Measurements from ENCODE around the gene NCK1. TPM values are rescaled to one million over a fixed set of nuclear protein-coding genes. Genes with fewer than 3 reads are reported as not detected.

NCK1 gene
- total RNA-seq, 1 experiment from 2014 or later, result 25.6 TPM

- Histone ChIP-seq H3K9ac (ENCODE audit: low read length) (no peak overlapping the region), H3K36me3 (ENCODE audit: control insufficient read depth in 1 of 2, insufficient read depth in 2 of 2, low read length in 2 of 2) (no peaks in the 10 kb centered on the region), H4K20me1 (ENCODE audit: insufficient read depth) (no peaks in the 10 kb centered on the region), H3K9me2 (ENCODE audit: insufficient read depth) (no peaks in the 10 kb centered on the region), H2AFZ (ENCODE audit: low read depth, low read length, poor library complexity, severe bottlenecking) (no peak overlapping the region), H3K4me2 (ENCODE audit: low read length) (no peak overlapping the region), H3K4me1 (ENCODE audit: control insufficient read depth in 1 of 2, insufficient read depth in 2 of 2, low read length in 2 of 2) (no peaks in the 10 kb centered on the region), H3K4me3 (replicated peaks in 1 of 2; ENCODE audit: low read depth in 1 of 2, low read length in 2 of 2) (no peak overlapping the region), H3K9me3 (ENCODE audit: control insufficient read depth in 1 of 2, insufficient read depth in 1 of 2, low read depth in 1 of 2, low read length in 2 of 2) (no peaks in the 10 kb centered on the region), H3K27me3 (ENCODE audit: insufficient read depth, low read length) (no peaks in the 10 kb centered on the region), H3K27ac (ENCODE audit: low read depth, low read length) (no peak overlapping the region), H3K79me2 (ENCODE audit: insufficient read depth, low read length) (peaks cover 97% of the 10 kb centered on the region)
- CTCF ChIA-PET, result no interaction called here
- intact Hi-C loops (cut with micrococcal nuclease), result no loop called here
- ATAC-seq (no peak), DNase-seq (ENCODE audit: low read depth, low spot score) (no peak)
- RAD21 ChIA-PET (ENCODE audit: low non-redundant PET in 1 of 2, low total read pairs in 2 of 2, uncharacterized antibody in 2 of 2, unreplicated experiment in 2 of 2), result no interaction called here
- no TSS peak for BruUV-seq (replicated peaks)
- TF ChIP-seq RAD21 (IDR thresholded peaks at IDR 0.05; ENCODE audit: low read depth) (no peak), SRF (IDR thresholded peaks at IDR 0.05; ENCODE audit: low read depth) (no peak), TCF7L2 (IDR thresholded peaks at IDR 0.05; ENCODE audit: borderline replicate concordance, extremely low read depth, insufficient read depth, insufficient read length) (no peak), SIN3A (IDR thresholded peaks at IDR 0.05; ENCODE audit: low read depth) (no peak), EZH2 (IDR thresholded peaks at IDR 0.05) (no peak), ZNF274 (IDR thresholded peaks at IDR 0.05; ENCODE audit: low read depth, low read length) (no peak), YY1 (IDR thresholded peaks at IDR 0.05; ENCODE audit: extremely low read depth, insufficient replicate concordance, low read depth, low read length) (no peak)
- POLR2A ChIA-PET, result no interaction called here
Observed at GRCh38 chr3:136903899-136904298, 41.9 kb downstream of the NCK1 start.

DNA sequence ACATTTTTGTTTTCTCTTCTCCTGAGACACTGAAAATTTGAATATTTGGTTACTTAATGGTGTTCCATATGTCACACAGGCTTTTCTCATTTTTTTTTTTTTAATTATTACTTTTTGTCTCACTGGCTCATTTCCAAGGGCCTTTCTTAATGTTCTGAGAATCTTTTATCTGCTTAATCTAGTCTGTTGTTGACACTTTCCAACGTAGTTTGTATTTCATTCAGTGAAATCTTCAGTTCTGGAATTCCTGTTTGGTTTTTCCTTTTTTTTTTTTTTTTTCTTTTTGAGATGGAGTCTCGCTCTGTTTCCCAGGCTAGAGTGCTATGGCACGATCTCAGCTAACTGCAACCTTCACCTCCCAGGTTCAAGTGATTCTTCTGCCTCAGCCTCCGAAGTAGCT lies 42.7 kb downstream of the NCK1 start:
- Histone ChIP-seq H3K9me2 (ENCODE audit: insufficient read depth) (no peaks in the 10 kb centered on the region), H3K9ac (ENCODE audit: low read length) (no peak overlapping the region), H2AFZ (ENCODE audit: low read depth, low read length, poor library complexity, severe bottlenecking) (no peak overlapping the region), H3K4me1 (ENCODE audit: control insufficient read depth in 1 of 2, insufficient read depth in 2 of 2, low read length in 2 of 2) (no peaks in the 10 kb centered on the region), H3K36me3 (ENCODE audit: control insufficient read depth in 1 of 2, insufficient read depth in 2 of 2, low read length in 2 of 2) (no peaks in the 10 kb centered on the region), H3K4me3 (replicated peaks in 1 of 2; ENCODE audit: low read depth in 1 of 2, low read length in 2 of 2) (no peak overlapping the region), H3K79me2 (ENCODE audit: insufficient read depth, low read length) (peaks cover 100% of the 10 kb centered on the region), H3K27me3 (ENCODE audit: insufficient read depth, low read length) (no peaks in the 10 kb centered on the region), H3K4me2 (ENCODE audit: low read length) (no peak overlapping the region), H3K27ac (ENCODE audit: low read depth, low read length) (no peak overlapping the region), H3K9me3 (ENCODE audit: control insufficient read depth in 1 of 2, insufficient read depth in 1 of 2, low read depth in 1 of 2, low read length in 2 of 2) (no peaks in the 10 kb centered on the region), H4K20me1 (ENCODE audit: insufficient read depth) (peaks cover 1% of the 10 kb centered on the region; the same call in 1 of the 2 replicates)
- RAD21 ChIA-PET (ENCODE audit: low non-redundant PET in 1 of 2, low total read pairs in 2 of 2, uncharacterized antibody in 2 of 2, unreplicated experiment in 2 of 2), result no interaction called here
- CTCF ChIA-PET, result no interaction called here
- DNase-seq (ENCODE audit: low read depth, low spot score) (no peak), ATAC-seq (no peak)
- POLR2A ChIA-PET, result no interaction called here
- intact Hi-C loops (cut with micrococcal nuclease), result no loop called here
- no TSS peak for BruUV-seq (replicated peaks)
- no peak for TF ChIP-seq YY1 (IDR thresholded peaks at IDR 0.05; ENCODE audit: extremely low read depth, insufficient replicate concordance, low read depth, low read length)
- TF ChIP-seq FOSL1 (IDR thresholded peaks at IDR 0.05; ENCODE audit: low read depth), result no peak
- TF ChIP-seq CEBPB (IDR thresholded peaks at IDR 0.05; ENCODE audit: low read depth), result no peak
- no peak for TF ChIP-seq REST (IDR thresholded peaks at IDR 0.05; ENCODE audit: low read depth)
- no peak for TF ChIP-seq ELF1 (IDR thresholded peaks at IDR 0.05; ENCODE audit: borderline replicate concordance, low read depth)
- no peak for TF ChIP-seq TCF7L2 (IDR thresholded peaks at IDR 0.05; ENCODE audit: borderline replicate concordance, extremely low read depth, insufficient read depth, insufficient read length)
- no peak for TF ChIP-seq SRF (IDR thresholded peaks at IDR 0.05; ENCODE audit: low read depth)
- TF ChIP-seq, protein P1, sequence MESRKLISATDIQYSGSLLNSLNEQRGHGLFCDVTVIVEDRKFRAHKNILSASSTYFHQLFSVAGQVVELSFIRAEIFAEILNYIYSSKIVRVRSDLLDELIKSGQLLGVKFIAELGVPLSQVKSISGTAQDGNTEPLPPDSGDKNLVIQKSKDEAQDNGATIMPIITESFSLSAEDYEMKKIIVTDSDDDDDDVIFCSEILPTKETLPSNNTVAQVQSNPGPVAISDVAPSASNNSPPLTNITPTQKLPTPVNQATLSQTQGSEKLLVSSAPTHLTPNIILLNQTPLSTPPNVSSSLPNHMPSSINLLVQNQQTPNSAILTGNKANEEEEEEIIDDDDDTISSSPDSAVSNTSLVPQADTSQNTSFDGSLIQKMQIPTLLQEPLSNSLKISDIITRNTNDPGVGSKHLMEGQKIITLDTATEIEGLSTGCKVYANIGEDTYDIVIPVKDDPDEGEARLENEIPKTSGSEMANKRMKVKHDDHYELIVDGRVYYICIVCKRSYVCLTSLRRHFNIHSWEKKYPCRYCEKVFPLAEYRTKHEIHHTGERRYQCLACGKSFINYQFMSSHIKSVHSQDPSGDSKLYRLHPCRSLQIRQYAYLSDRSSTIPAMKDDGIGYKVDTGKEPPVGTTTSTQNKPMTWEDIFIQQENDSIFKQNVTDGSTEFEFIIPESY (IDR thresholded peaks at IDR 0.05; ENCODE audit: extremely low read depth, insufficient replicate concordance, low read length), result no peak
